HepG2 (cell line): Measurements from ENCODE around the gene MAP1LC3B. TPM values are rescaled to one million over a fixed set of nuclear protein-coding genes. Genes with fewer than 3 reads are reported as not detected.

Experiments used
- ATAC-seq: fragments of 200-7000 bp; cut with Tn5 transposase; 3 replicates; pipeline ENCODE4 v1.9.1; 2020; ENCODE audit warnings: mild to moderate bottlenecking, moderate library complexity
- BruUV-seq: library from RNA; stranded (reverse); fragments of 400-500 nt; replicated peaks from 2 replicates; lab custom pipeline; 2021; lab: Mats Ljungman, UMichigan
- CTCF ChIA-PET: fragments of 300-600 bp; formaldehyde crosslinking; extraction: SDS; loops from one replicate; lab custom pipeline; 2021; ENCODE audit warnings: low total read pairs, inconsistent platforms, low intra/inter-chr PET ratio; lab: Yijun Ruan, JAX
- POLR2A ChIA-PET: fragments of 350-600 bp; sonication (Branson Sonifier 250); formaldehyde crosslinking; loops from one replicate; lab custom pipeline; 2020; ENCODE audit warnings: antibody characterized with exemption, inconsistent platforms; lab: Yijun Ruan, JAX
- DNase-seq: peaks from one replicate; pipeline ENCODE4 v3.0.0-alpha.2; 2015; ENCODE audit warnings: low spot score
- FAIRE-seq: peaks from 3 replicates; lab custom pipeline; 2011; peaks lifted over from hg19 to GRCh38; lab: Jason Lieb, UNC
- H2AFZ ChIP-seq: one replicate; pipeline ENCODE4 v1.6.1; 2011; ENCODE audit warnings: low read length, inconsistent platforms
- H3K27ac ChIP-seq: fragments of 300-600 bp; 3 replicates; pipeline ENCODE4 v1.8.0; 2011; ENCODE audit warnings: mixed run types, mild to moderate bottlenecking, mixed read lengths, low read length, inconsistent platforms; ENCODE audit not compliant: insufficient read depth; ENCODE audit errors: extremely low read length
- H3K27me3 ChIP-seq, 2 experiments: fragments of 200-600 bp in 1 of 2; 2 replicates in 1 of 2; 3 replicates in 1 of 2; pipeline versions ENCODE4 v1.6.0 to v1.8.0; 2011; ENCODE audit warnings: low read length in 2 of 2, mild to moderate bottlenecking in 2 of 2, moderate library complexity in 2 of 2, inconsistent platforms in 1 of 2; ENCODE audit not compliant: insufficient read depth in 2 of 2, control insufficient read depth in 1 of 2
- H3K36me3 ChIP-seq, 2 experiments: fragments of 200-600 bp in 1 of 2; replicated peaks in 1 of 2; 2 replicates in 1 of 2; 3 replicates in 1 of 2; pipeline versions ENCODE4 v1.5.1 to v1.8.0; 2011; ENCODE audit warnings: low read length in 2 of 2, inconsistent platforms in 1 of 2; ENCODE audit not compliant: insufficient read depth in 2 of 2, control insufficient read depth in 1 of 2
- H3K4me1 ChIP-seq: 2 replicates; pipeline ENCODE4 v1.5.1; 2012; ENCODE audit warnings: low read length, inconsistent platforms; ENCODE audit not compliant: insufficient read depth
- H3K4me2 ChIP-seq: 2 replicates; pipeline ENCODE4 v1.6.0; 2011; ENCODE audit warnings: low read depth, low read length, inconsistent platforms
- H3K4me3 ChIP-seq, 3 experiments: fragments of 200-600 bp in 1 of 3; sonication (generic), shearing (Covaris generic) in 1 of 3; replicated peaks in 1 of 3; 2 replicates each; pipeline ENCODE4 v1.5.1; 2011 to 2016; ENCODE audit warnings: low read length in 3 of 3, inconsistent platforms in 2 of 3, low read depth in 2 of 3, mild to moderate bottlenecking in 2 of 3, control low read depth in 1 of 3, mixed read lengths in 1 of 3; ENCODE audit not compliant: insufficient read depth in 1 of 3
- H3K79me2 ChIP-seq: one replicate; pipeline ENCODE4 v1.6.1; 2011; ENCODE audit warnings: low read length, inconsistent platforms; ENCODE audit not compliant: insufficient read depth
- H3K9ac ChIP-seq: 2 replicates; pipeline ENCODE4 v1.6.0; 2011; ENCODE audit warnings: mild to moderate bottlenecking, low read depth, low read length, inconsistent platforms; ENCODE audit not compliant: insufficient read depth
- H3K9me3 ChIP-seq: 2 replicates; pipeline ENCODE4 v1.5.1; 2012; ENCODE audit warnings: mild to moderate bottlenecking, low read length
- H4K20me1 ChIP-seq: 2 replicates; pipeline ENCODE4 v1.6.0; 2011; ENCODE audit warnings: inconsistent platforms, mild to moderate bottlenecking, low read length, moderate library complexity; ENCODE audit not compliant: insufficient read depth
- AGO2 ChIP-seq: fragments of 200-400 bp; formaldehyde crosslinking; optimal IDR thresholded peaks from 2 replicates; pipeline ENCODE3; 2017; ENCODE audit warnings: mild to moderate bottlenecking, low read depth, low read length, moderate library complexity
- EHMT2 ChIP-seq: fragments of 200-600 bp; sonication (generic); IDR thresholded peaks from 2 replicates; pipeline ENCODE4 v1.7.0; 2017; ENCODE audit warnings: antibody characterized with exemption, low read depth, low read length, borderline replicate concordance
- KDM5B ChIP-seq: sonication (generic); formaldehyde crosslinking; IDR thresholded peaks from 2 replicates; pipeline ENCODE4 v1.4.0; 2020; ENCODE audit warnings: missing genetic modification reagents, mild to moderate bottlenecking, borderline replicate concordance
- KLF6 ChIP-seq: IDR thresholded peaks from 2 replicates; pipeline ENCODE4 v1.8.0; 2016; ENCODE audit warnings: missing biosample characterization, missing genetic modification reagents
- MTF1 ChIP-seq: sonication (generic); formaldehyde crosslinking; IDR thresholded peaks from 2 replicates; pipeline ENCODE4 v1.5.0; 2020; ENCODE audit warnings: missing genetic modification reagents
- PHF20 ChIP-seq: sonication (generic); formaldehyde crosslinking; IDR thresholded peaks from 2 replicates; pipeline ENCODE4 v1.5.0; 2020; ENCODE audit warnings: mild to moderate bottlenecking, missing genetic modification reagents
- POLR2AphosphoS5 ChIP-seq: IDR thresholded peaks from 2 replicates; pipeline ENCODE4 v1.6.1; 2012; ENCODE audit warnings: low read depth, low read length
- RBM22 ChIP-seq: fragments of 200-400 bp; formaldehyde crosslinking; optimal IDR thresholded peaks from 2 replicates; pipeline ENCODE3; 2017; ENCODE audit warnings: mild to moderate bottlenecking, low read length, moderate library complexity
- SRSF9 ChIP-seq: fragments of 200-400 bp; formaldehyde crosslinking; IDR thresholded peaks from 2 replicates; pipeline ENCODE4 v1.6.1; 2018; ENCODE audit warnings: borderline replicate concordance, mild to moderate bottlenecking, low read depth, low read length; ENCODE audit not compliant: insufficient read depth, poor library complexity, severe bottlenecking
- ZBTB10 ChIP-seq: sonication (generic); formaldehyde crosslinking; IDR thresholded peaks from 2 replicates; pipeline ENCODE4 v1.4.0; 2020; ENCODE audit warnings: missing genetic modification reagents, borderline replicate concordance
- ZBTB38 ChIP-seq: sonication (generic); formaldehyde crosslinking; IDR thresholded peaks from 2 replicates; pipeline ENCODE4 v1.5.1; 2020; ENCODE audit warnings: mild to moderate bottlenecking, missing genetic modification reagents
- ZNF138 ChIP-seq: sonication (generic); formaldehyde crosslinking; IDR thresholded peaks from 2 replicates; pipeline ENCODE4 v1.5.0; 2020; ENCODE audit warnings: mild to moderate bottlenecking, low read depth, missing genetic modification reagents
- ZNF510 ChIP-seq: sonication (generic); formaldehyde crosslinking; IDR thresholded peaks from 2 replicates; pipeline ENCODE4 v1.4.0; 2020; ENCODE audit warnings: low read depth, mild to moderate bottlenecking, missing genetic modification reagents
- ZNF576 ChIP-seq: sonication (generic); formaldehyde crosslinking; IDR thresholded peaks from 2 replicates; pipeline ENCODE4 v1.4.0; 2020; ENCODE audit warnings: mild to moderate bottlenecking, missing genetic modification reagents
- ZNF674 ChIP-seq: sonication (generic); formaldehyde crosslinking; IDR thresholded peaks from 2 replicates; pipeline ENCODE4 v1.5.0; 2020; ENCODE audit warnings: low read depth, mild to moderate bottlenecking, missing genetic modification reagents
- ZNF790 ChIP-seq: sonication (generic); formaldehyde crosslinking; IDR thresholded peaks from 2 replicates; pipeline ENCODE4 v1.8.0; 2022; ENCODE audit warnings: missing genetic modification reagents, mild to moderate bottlenecking, borderline replicate concordance
- ZSCAN21 ChIP-seq: sonication (generic); formaldehyde crosslinking; IDR thresholded peaks from 2 replicates; pipeline ENCODE4 v1.8.0; 2022; ENCODE audit warnings: mild to moderate bottlenecking, missing genetic modification reagents, moderate library complexity, borderline replicate concordance
- WGBS: methylation state at CpG from one replicate; pipeline ENCODE4 v1.1.6; 2017; ENCODE audit warnings: low lambda C conversion rate; 5-methylcytosine and 5-hydroxymethylcytosine counted together
- in situ Hi-C: cut with HindIII; loops from 2 replicates; pipeline ENCODE4 v1.10.0; 2017; ENCODE audit warnings: low pct_unique_long_range_greater_than_20kb; ENCODE audit not compliant: extremely low pct_ligation_motif_present
- intact Hi-C: fragments of 100-400 bp; cut with micrococcal nuclease; formaldehyde crosslinking; loops from one replicate; pipeline ENCODE4 v1.10.0; 2022; ENCODE audit not compliant: unreplicated experiment
- polyA plus RNA-seq, 8 experiments: library from polyadenylated mRNA; depleted of rRNA in 3 of 8; stranded (reverse) in 7 of 8; unstranded in 1 of 8; fragments of >200 nt; fragmentation: Illumina TruSeq in 4 of 8; extraction: Trizol in 4 of 8; gene quantifications; 2 replicates each; pipeline versions ENCODE4 v1.2.1 to v1.2.3, GENCODE V29; 2011 to 2016; ENCODE audit warnings: low read depth in 4 of 8, missing spikeins in 1 of 8, mixed read lengths in 1 of 8; ENCODE audit not compliant: insufficient read depth in 1 of 8
- total RNA-seq, 5 experiments: library from RNA; depleted of rRNA; stranded (reverse); fragments of >200 nt; fragmentation: Illumina TruSeq; extraction: Trizol; gene quantifications; 2 replicates each; pipeline ENCODE4 v1.2.3, GENCODE V29; 2016; ENCODE audit warnings: low read depth in 1 of 5

The MAP1LC3B gene
- total and polyA plus RNA-seq, 2 of the 13 experiments (the other 11 are each of a cell fraction or from before 2014, with no cell fraction given), result 15.7 to 37.4 TPM

- TF ChIP-seq KLF6 (no peak), ZNF510 (CRISPR knock-in tag) (no peak), POLR2AphosphoS5 (0 out of 2 replicates have a peak, but pooled peaks have one; percentile 1), ZBTB38 (CRISPR knock-in tag) (peak; percentile 83), ZBTB10 (CRISPR knock-in tag) (no peak), MTF1 (no peak), EHMT2 (no peak), ZNF790 (no peak), SRSF9 (no peak), PHF20 (CRISPR knock-in tag) (no peak), KDM5B (CRISPR knock-in tag) (no peak)
Observed at GRCh38 chr16:87350681-87351319, 41.3 kb upstream of the MAP1LC3B start (continued).

GRCh38 chr16:87351320-87351698 lies 40.8 kb upstream of the MAP1LC3B start:
- no peak overlapping the region for H3K4me3 ChIP-seq
- no peaks in the 10 kb centered on the region for H3K27me3 ChIP-seq
- 77% methylated on average over 9 of the region's 9 CpGs for WGBS
- no peak for TF ChIP-seq ZNF674 (CRISPR knock-in tag)
- TF ChIP-seq ZNF576 (CRISPR knock-in tag), result no peak
- TF ChIP-seq AGO2, result peak; percentile 5
- TF ChIP-seq ZSCAN21 (CRISPR knock-in tag), result no peak
- no peak for TF ChIP-seq ZNF138 (CRISPR knock-in tag)
- TF ChIP-seq RBM22, result peak; percentile 73
- no peak overlapping the region for H2AFZ ChIP-seq
- peaks cover 93% of the 10 kb centered on the region for H3K79me2 ChIP-seq
- DNase-seq (no peak), FAIRE-seq (no peak), ATAC-seq (no peak)
- no TSS peak for BruUV-seq
- in situ Hi-C loops (no loop called here), intact Hi-C loops (no loop called here)
- H3K36me3 ChIP-seq, result peaks cover 42 to 88% of the 10 kb centered on the region in 2 experiments
- H3K27ac ChIP-seq, result peak overlapping the region; percentile 6
- H3K9ac ChIP-seq, result no peak overlapping the region
- ChIA-PET CTCF (no interaction called here), POLR2A (interaction anchor here (1.2 to 2.1 kb wide), 3 partner anchors 28 to 32 kb away, joined by 3 to 7 read pairs (median 4); partner anchors contain the start of gene FBXO31)
- H4K20me1 ChIP-seq, result peaks cover 96% of the 10 kb centered on the region
- H3K4me1 ChIP-seq, result peaks cover 22% of the 10 kb centered on the region
- no peaks in the 10 kb centered on the region for H3K9me3 ChIP-seq
- no peak overlapping the region for H3K4me2 ChIP-seq
